GM12874 (cell line): ENCODE measurements around the gene TAOK3.

Experiments
- CTCF ChIP-seq: IDR thresholded peaks from 2 replicates; pipeline ENCODE4 v1.5.1; 2011; ENCODE audit warnings: low read depth, mild to moderate bottlenecking, control low read depth, low read length, moderate library complexity; ENCODE audit not compliant: insufficient read depth

TAOK3 gene

GRCh38 chr12:118145113-118145797, 227.5 kb downstream of the TAOK3 start:
- TF ChIP-seq CTCF: no peak

GRCh38 chr12:118144499-118144898, 228.2 kb downstream of the TAOK3 start:
- TF ChIP-seq CTCF: no peak

- no peak for TF ChIP-seq CTCF
Observed at GRCh38 chr12:118140825-118141224, 231.9 kb downstream of the TAOK3 start.

GRCh38 chr12:118137148-118137678, 235.5 kb downstream of the TAOK3 start:
- no peak for TF ChIP-seq CTCF

GRCh38 chr12:118136559-118137003, 236.1 kb downstream of the TAOK3 start:
- TF ChIP-seq CTCF: no peak

- peak; percentile 14; the same call in 1 of the 2 replicates for TF ChIP-seq CTCF
Observed at GRCh38 chr12:118135788-118136558, 236.7 kb downstream of the TAOK3 start, which contains the start of gene PEBP1. PEBP1 (plus strand) TSS chr12:118136124; CDS start chr12:118136210, 86 bp downstream.

GRCh38 chr12:118127867-118128266, 244.8 kb downstream of the TAOK3 start:
- TF ChIP-seq CTCF: no peak
